ENCODE results near the gene NXNL1. TPM values are rescaled to one million over a fixed set of nuclear protein-coding genes. Genes with fewer than 3 reads are reported as not detected.
A peak's percentile ranks its signal among the peaks of the same experiment; 100 is the strongest.

Gene NXNL1
- total and polyA plus RNA-seq, 2 of the 13 experiments (the other 11 are each of a cell fraction or from before 2014, with no cell fraction given): not detected

DNA sequence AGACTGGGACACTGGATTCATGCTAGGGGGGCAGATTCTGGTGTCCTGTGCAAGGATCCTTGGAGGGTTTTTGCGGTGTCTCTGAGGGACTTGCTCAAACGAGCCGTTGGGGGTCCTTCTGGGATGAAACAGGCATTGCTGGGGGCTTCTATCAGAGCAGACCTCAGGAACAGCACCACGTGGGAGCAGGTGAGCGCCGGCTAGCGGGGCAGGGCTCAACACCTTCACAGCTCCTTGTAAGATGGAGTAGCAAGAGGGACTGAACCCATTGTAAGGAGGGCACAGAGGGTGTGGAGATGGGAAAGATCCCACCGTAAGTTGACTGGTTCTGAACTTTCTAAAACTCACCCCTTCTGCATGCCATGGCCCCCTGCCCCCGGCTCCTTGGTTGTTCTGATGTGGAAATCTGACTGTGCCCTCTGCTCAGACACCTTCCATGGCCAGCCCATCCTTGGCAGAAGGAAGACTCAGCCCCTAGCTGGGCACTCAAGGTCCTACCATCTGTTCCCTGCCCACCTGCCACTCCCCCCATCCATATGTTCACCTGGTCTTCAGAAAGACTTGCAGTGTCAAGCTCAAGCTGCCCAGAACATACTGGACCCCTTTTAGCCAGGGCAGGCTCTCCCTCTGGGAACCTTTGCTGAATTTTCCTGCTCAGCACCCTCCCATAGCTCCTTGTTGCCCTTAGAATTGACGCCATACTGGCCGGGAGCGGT is 10.8 kb upstream of the NXNL1 start:
- H3K4me3 ChIP-seq (replicated peaks in 1 of 3; ENCODE audit: insufficient read depth in 1 of 3, low read depth in 2 of 3, low read length in 3 of 3): peak overlapping the region; percentile 76 to 97 (median 85)
- POLR2A ChIA-PET: interaction anchor here (1.2 to 2.0 kb wide), 2 partner anchors 27 to 66 kb away, joined by 3 to 5 read pairs; partner anchors contain the start of gene BST2

More for the DNA sequence above, 10.8 kb upstream of the NXNL1 start:
- peaks cover 0 to 10% of the 10 kb centered on the region in 2 experiments; a peak in 2 of 5 replicates for H3K27me3 ChIP-seq (ENCODE audit: control insufficient read depth in 1 of 2, insufficient read depth in 2 of 2, low read length in 2 of 2)
- WGBS (ENCODE audit: low lambda C conversion rate): 64% methylated on average over 9 of the region's 12 CpGs
- H3K27ac ChIP-seq (ENCODE audit: extremely low read length, insufficient read depth, low read length): no peak overlapping the region
- intact Hi-C loops (cut with micrococcal nuclease; ENCODE audit: unreplicated experiment): no loop called here
- CTCF ChIA-PET (ENCODE audit: low intra/inter-chr PET ratio, low total read pairs): no interaction called here
- H3K4me1 ChIP-seq (ENCODE audit: insufficient read depth, low read length): peaks cover 66% of the 10 kb centered on the region
- in situ Hi-C loops (cut with HindIII; ENCODE audit: extremely low pct_ligation_motif_present, low pct_unique_long_range_greater_than_20kb): no loop called here
- peaks cover 9% of the 10 kb centered on the region for H3K79me2 ChIP-seq (ENCODE audit: insufficient read depth, low read length)
- TF ChIP-seq HMGA1 (CRISPR knock-in tag; conservative IDR thresholded peaks at IDR 0.05) (no peak), ZNF138 (CRISPR knock-in tag; IDR thresholded peaks at IDR 0.05; ENCODE audit: low read depth) (no peak), SOX6 (IDR thresholded peaks at IDR 0.05) (no peak), SOX6 (CRISPR knock-in tag; IDR thresholded peaks at IDR 0.05) (no peak), ZNF687 (CRISPR knock-in tag; IDR thresholded peaks at IDR 0.05) (peak; percentile 38)
- H4K20me1 ChIP-seq (ENCODE audit: insufficient read depth, low read length): no peaks in the 10 kb centered on the region
- no peaks in the 10 kb centered on the region for H3K9me3 ChIP-seq (ENCODE audit: low read length)
- FAIRE-seq (no peak), ATAC-seq (no peak), DNase-seq (ENCODE audit: low spot score) (no peak)
- BruUV-seq (replicated peaks): TSS peak; percentile 49
- peak overlapping the region; percentile 95 for H3K4me2 ChIP-seq (ENCODE audit: low read depth, low read length)
- peak overlapping the region; percentile 69 for H3K9ac ChIP-seq (ENCODE audit: insufficient read depth, low read depth, low read length)
- peaks cover 0 to 2% of the 10 kb centered on the region in 2 experiments; a peak in 1 of 5 replicates for H3K36me3 ChIP-seq (replicated peaks in 1 of 2; ENCODE audit: control insufficient read depth in 1 of 2, insufficient read depth in 2 of 2, low read length in 2 of 2)
- H2AFZ ChIP-seq (ENCODE audit: low read length): no peak overlapping the region

Measured in HepG2 (cell line).